Psoas muscle (tissue), 8 donors: ENCODE measurements around the gene AMIGO3. TPM values are rescaled to one million over a fixed set of nuclear protein-coding genes. Genes with fewer than 3 reads are reported as not detected.

Source experiments
- ATAC-seq, 4 donors: fragments of 200-7000 bp; cut with Tn5 transposase; one replicate each; pipeline ENCODE4 v1.9.1; 2020; ENCODE audit warnings: moderate library complexity in 3 of 4, mild to moderate bottlenecking in 2 of 4
- DNase-seq, 2 donors: peaks; one replicate each; pipeline ENCODE4 v3.0.0-alpha.2; 2020
- H3K27ac ChIP-seq: fragments of 200-600 bp; one replicate; pipeline ENCODE4 v1.8.0; 2022
- H3K27me3 ChIP-seq, 3 donors: fragments of 200-600 bp in 1 of 3; one replicate each; pipeline versions ENCODE4 v1.6.1 to v1.8.0; 2013 to 2022; ENCODE audit warnings: low read length in 2 of 3, mild to moderate bottlenecking in 2 of 3, moderate library complexity in 1 of 3; ENCODE audit not compliant: insufficient read depth in 3 of 3
- H3K36me3 ChIP-seq, 2 donors: fragments of 200-600 bp in 1 of 2; one replicate each; pipeline versions ENCODE4 v1.6.1 to v1.8.0; 2013 to 2022; ENCODE audit warnings: low read depth in 1 of 2, mild to moderate bottlenecking in 1 of 2, moderate library complexity in 1 of 2; ENCODE audit not compliant: insufficient read depth in 1 of 2
- H3K4me1 ChIP-seq: fragments of 200-600 bp; one replicate; pipeline ENCODE4 v1.8.0; 2022
- H3K4me3 ChIP-seq: fragments of 200-600 bp; one replicate; pipeline ENCODE4 v1.8.0; 2022; ENCODE audit warnings: mild to moderate bottlenecking
- H3K9me3 ChIP-seq: fragments of 200-600 bp; one replicate; pipeline ENCODE4 v1.8.0; 2022
- CTCF ChIP-seq: fragments of 200-600 bp; IDR thresholded peaks from one replicate; pipeline ENCODE4 v1.8.0; 2022; ENCODE audit warnings: antibody characterized with exemption
- WGBS, 3 donors: extraction: QIAGEN DNeasy Blood & Tissue Kit; methylation state at CpG; one replicate each; pipeline versions ENCODE4 v1.1.6 to v1.1.7; 2013; 5-methylcytosine and 5-hydroxymethylcytosine counted together
- intact Hi-C, 2 donors: fragments of 100-400 bp; cut with DNase I; formaldehyde crosslinking; loops; one replicate each; pipeline versions ENCODE4 v1.11.0 to v1.14.2; 2022
- polyA plus RNA-seq, 3 donors: library from polyadenylated mRNA; stranded (reverse); fragments of 200-250 nt; gene quantifications; one replicate each; pipeline ENCODE4 v1.2.3, GENCODE V29; 2013
- total RNA-seq, 4 donors: library from RNA; stranded (reverse); fragmentation: NEBNext Ultra II Directional in 2 of 4; extraction: Animal tissue kit (Norgen Biotek cat#: 25700) in 2 of 4; gene quantifications; one replicate each; pipeline versions ENCODE4 v1.2.1 to v1.2.4, GENCODE V29; 2021 to 2023
- donor health status: healthy with polysubstance abuse.
- donor health status: DM: no; HTN: no; CAD: no; lungs with moderate emphysema.
- donor health status: Bipolar disorder and iron deficiency.
- donor health status: healthy.
- donor health status: DM: yes; HTN: yes; CAD: no.
- donor health status: DM: no; HTN: no; CAD: no.
- donor health status: DM: no; HTN: no; CAD: no.
- donor health status: DM: yes; HTN: yes; CAD: no.

The AMIGO3 gene
- total and polyA plus RNA-seq, 7 donors: 0.36 to 0.94 (median 0.43) TPM; not detected in 3

- H3K27me3 ChIP-seq: no peaks in the 10 kb centered on the region
- DNase-seq (peak; percentile 6 to 41), ATAC-seq (no peak)
- peaks cover 13% of the 10 kb centered on the region for H3K4me1 ChIP-seq
- no peak for TF ChIP-seq CTCF
- no peaks in the 10 kb centered on the region for H3K9me3 ChIP-seq
- 92 to 93% (median 93%) methylated on average over 11 of the region's 11 CpGs for WGBS, 3 donors
- intact Hi-C loops: no loop called here
- no peak overlapping the region for H3K4me3 ChIP-seq
- peaks cover 0 to 68% of the 10 kb centered on the region in 2 donors for H3K36me3 ChIP-seq
- no peak overlapping the region for H3K27ac ChIP-seq
Observed at GRCh38 chr3:49712166-49712565, 7.3 kb downstream of the AMIGO3 start.

- Histone ChIP-seq H3K9me3 (no peaks in the 10 kb centered on the region), H3K27me3 (no peaks in the 10 kb centered on the region), H3K4me1 (peaks cover 13% of the 10 kb centered on the region), H3K36me3 (peaks cover 0 to 68% of the 10 kb centered on the region in 2 donors), H3K27ac (no peak overlapping the region), H3K4me3 (no peak overlapping the region)
- DNase-seq (peak; percentile 1 to 28), ATAC-seq (no peak)
- WGBS, 3 donors: 92 to 98% (median 93%) methylated on average over 5 of the region's 5 CpGs
- intact Hi-C loops: no loop called here
- no peak for TF ChIP-seq CTCF
Observed at GRCh38 chr3:49711489-49711888, 8.0 kb downstream of the AMIGO3 start.

GRCh38 chr3:49709852-49710251 is 9.6 kb downstream of the AMIGO3 start:
- TF ChIP-seq CTCF: no peak
- Histone ChIP-seq H3K36me3 (peaks cover 0 to 74% of the 10 kb centered on the region in 2 donors), H3K9me3 (no peaks in the 10 kb centered on the region), H3K27me3 (no peaks in the 10 kb centered on the region), H3K4me1 (peaks cover 11% of the 10 kb centered on the region), H3K27ac (no peak overlapping the region), H3K4me3 (no peak overlapping the region)
- intact Hi-C loops: no loop called here
- DNase-seq: no peak
- WGBS, 3 donors: 90 to 96% (median 92%) methylated on average over 8 of the region's 8 CpGs
- no peak for ATAC-seq

GRCh38 chr3:49707113-49707480 is 12.4 kb downstream of the AMIGO3 start:
- Histone ChIP-seq H3K4me3 (no peak overlapping the region), H3K27ac (no peak overlapping the region), H3K27me3 (no peaks in the 10 kb centered on the region), H3K9me3 (no peaks in the 10 kb centered on the region), H3K4me1 (no peaks in the 10 kb centered on the region), H3K36me3 (peaks cover 0 to 85% of the 10 kb centered on the region in 2 donors)
- ATAC-seq (no peak), DNase-seq (peak in 1 of 2 donors; percentile 25)
- no peak for TF ChIP-seq CTCF
- 48 to 65% (median 49%) methylated on average over 4 of the region's 4 CpGs for WGBS, 3 donors
- intact Hi-C loops: no loop called here

GRCh38 chr3:49706456-49707112 is 12.9 kb downstream of the AMIGO3 start:
- DNase-seq: peak in 1 of 2 donors; percentile 49
- TF ChIP-seq CTCF: no peak
- H3K4me3 ChIP-seq: no peak overlapping the region
- no peak overlapping the region for H3K27ac ChIP-seq
- 64 to 86% (median 72%) methylated on average over 9 of the region's 9 CpGs for WGBS, 3 donors
- ATAC-seq: no peak
- H3K4me1 ChIP-seq: no peaks in the 10 kb centered on the region
- H3K36me3 ChIP-seq: peaks cover 0 to 87% of the 10 kb centered on the region in 2 donors
- no peaks in the 10 kb centered on the region for H3K9me3 ChIP-seq
- intact Hi-C loops: no loop called here
- no peaks in the 10 kb centered on the region for H3K27me3 ChIP-seq
